Measurements from ENCODE around the gene PRR11. TPM values are rescaled to one million over a fixed set of nuclear protein-coding genes. Genes with fewer than 3 reads are reported as not detected.

Gene PRR11
- total RNA-seq, 1 experiment from 2014 or later, result 77.2 TPM

- BruUV-seq (replicated peaks), result TSS peak; percentile 43
- intact Hi-C loops (cut with micrococcal nuclease), result loop anchor here (1.0 to 5.0 kb wide), 5 partner anchors 76 to 222 kb away; partner anchors contain the start of gene TRIM37
- ChIA-PET POLR2A (ENCODE audit: unreplicated experiment) (no interaction called here), CTCF (interaction anchor here (0.5 to 1.1 kb wide), 5 partner anchors 49 to 299 kb away, joined by 4 to 8 read pairs (median 6); partner anchors contain the start of genes PRR11 and SKA2)
- no peaks in the 10 kb centered on the region for H4K20me1 ChIP-seq (ENCODE audit: low read length)
- TF ChIP-seq EZH2phosphoT487 (IDR thresholded peaks at IDR 0.05; ENCODE audit: borderline replicate concordance, low read length) (no peak), CTCF (conservative IDR thresholded peaks at IDR 0.05; ENCODE audit: low read depth, low read length) (peak; percentile 81)
- peak within 1 kb of the TSS; percentile 60 for H3K9ac ChIP-seq (ENCODE audit: low read length)
- H3K9me2 ChIP-seq (replicated peaks; ENCODE audit: low read length), result no peaks in the 10 kb centered on the region
- no peaks in the 10 kb centered on the region for H3K27me3 ChIP-seq (ENCODE audit: low read length)
- peak within 1 kb of the TSS; percentile 88 for H3K4me3 ChIP-seq (ENCODE audit: low read length)
- DNase-seq (peak; percentile 98), ATAC-seq (peak; percentile 97)
- no peak within 1 kb of the TSS for H3K27ac ChIP-seq (ENCODE audit: low read length)
- H3K4me2 ChIP-seq (ENCODE audit: low read length), result peak within 1 kb of the TSS; percentile 94
- H3K9me3 ChIP-seq (ENCODE audit: low read length), result no peaks in the 10 kb centered on the region
- peaks cover 16% of the 10 kb centered on the region; the same call in 1 of the 2 replicates for H3K4me1 ChIP-seq (ENCODE audit: insufficient read depth, low read length)
- H3K36me3 ChIP-seq (ENCODE audit: low read depth, low read length), result no peaks in the 10 kb centered on the region
- no peaks in the 10 kb centered on the region for H3K79me2 ChIP-seq (ENCODE audit: low read length)
- H2AFZ ChIP-seq (ENCODE audit: low read length), result peak within 1 kb of the TSS; percentile 100
- no peaks in the 10 kb centered on the region for H3F3A ChIP-seq (ENCODE audit: low read length, unreplicated experiment)
These were observed 65.0 kb downstream of the PRR11 start, which contains the start of gene GDPD1 for GRCh38 chr17:59220328-59221158. TSS of gene GDPD1 (plus strand) at chr17:59220511. CDS start at chr17:59220610, 99 bp downstream.

- Histone ChIP-seq H3K9ac (ENCODE audit: low read length) (peak overlapping the region; percentile 57), H3K27ac (ENCODE audit: low read length) (no peak overlapping the region), H3K27me3 (ENCODE audit: low read length) (no peaks in the 10 kb centered on the region), H4K20me1 (ENCODE audit: low read length) (no peaks in the 10 kb centered on the region), H3K9me2 (replicated peaks; ENCODE audit: low read length) (no peaks in the 10 kb centered on the region), H3F3A (ENCODE audit: low read length, unreplicated experiment) (no peaks in the 10 kb centered on the region), H3K4me1 (ENCODE audit: insufficient read depth, low read length) (peaks cover 16% of the 10 kb centered on the region; the same call in 1 of the 2 replicates), H3K4me3 (ENCODE audit: low read length) (peak overlapping the region; percentile 88), H3K36me3 (ENCODE audit: low read depth, low read length) (no peaks in the 10 kb centered on the region), H3K79me2 (ENCODE audit: low read length) (no peaks in the 10 kb centered on the region), H3K4me2 (ENCODE audit: low read length) (peak overlapping the region; percentile 94), H2AFZ (ENCODE audit: low read length) (peak overlapping the region; percentile 100), H3K9me3 (ENCODE audit: low read length) (no peaks in the 10 kb centered on the region)
- no TSS peak for BruUV-seq (replicated peaks)
- no peak for TF ChIP-seq EZH2phosphoT487 (IDR thresholded peaks at IDR 0.05; ENCODE audit: borderline replicate concordance, low read length)
- no peak for TF ChIP-seq CTCF (conservative IDR thresholded peaks at IDR 0.05; ENCODE audit: low read depth, low read length)
- no peak for TF ChIP-seq EZH2 (IDR thresholded peaks at IDR 0.05; ENCODE audit: low read length, unreplicated experiment)
- ChIA-PET CTCF (interaction anchor here (0.7 kb wide), 1 partner anchor 126 kb away, joined by 3 read pairs; no protein-coding TSS in a partner anchor), POLR2A (ENCODE audit: unreplicated experiment) (interaction anchor here (0.7 kb wide), 1 partner anchor 265 kb away, joined by 5 read pairs; no protein-coding TSS in a partner anchor)
- 0 out of 2 replicates have a peak, but pooled peaks have one; percentile 1 for ATAC-seq
- no peak for DNase-seq
- intact Hi-C loops (cut with micrococcal nuclease), result loop anchor here (2.0 to 5.0 kb wide), 3 partner anchors 75 to 221 kb away; partner anchors contain the start of gene TRIM37
These were observed 65.8 kb downstream of the PRR11 start for GRCh38 chr17:59221159-59221847.

All from PC-3 (cell line).